TTC549 (cell line): ENCODE data around the gene ST6GALNAC3.

ENCODE experiments used
- FAIRE-seq: peaks from 2 replicates; lab custom pipeline; 2012; peaks lifted over from hg19 to GRCh38; lab: Jason Lieb, UNC

Gene ST6GALNAC3

DNA sequence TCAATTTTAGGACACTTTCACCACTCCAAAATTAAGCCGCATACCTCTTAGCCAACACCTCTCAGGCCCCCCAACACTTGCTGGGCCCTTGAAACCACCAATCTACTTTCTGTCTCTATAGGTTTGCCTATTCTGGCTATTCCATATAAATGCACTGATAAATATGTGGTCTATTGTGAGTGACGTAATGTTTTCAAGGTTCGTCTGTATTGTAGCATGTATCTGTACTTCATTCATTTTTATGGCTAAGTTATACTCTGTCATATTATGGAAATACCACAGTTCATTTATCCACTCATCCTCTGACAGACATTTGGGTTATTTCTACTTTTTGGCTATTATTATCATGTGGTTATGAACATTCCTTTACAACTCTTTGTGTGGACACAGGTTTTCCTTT, 432.8 kb downstream of the ST6GALNAC3 start:
- no peak for FAIRE-seq

DNA sequence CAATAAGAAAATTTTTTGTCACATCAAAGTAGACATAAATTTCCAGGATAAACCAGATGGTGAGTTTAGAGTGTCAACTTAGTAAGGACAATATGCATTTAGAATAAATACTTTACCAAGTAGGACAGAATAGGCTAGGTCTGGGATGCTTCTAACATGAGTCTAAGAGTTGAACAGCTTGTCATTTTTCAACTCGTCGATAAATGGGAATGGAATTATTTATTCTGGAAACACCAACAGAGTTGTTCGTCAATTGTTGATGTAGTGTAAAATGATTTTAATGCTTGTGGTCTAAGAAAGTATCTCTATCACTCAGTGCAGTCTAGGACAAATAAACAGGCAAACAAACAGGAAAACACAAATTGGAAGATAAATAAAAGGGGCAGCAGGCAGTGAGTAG, 434.3 kb downstream of the ST6GALNAC3 start:
- no peak for FAIRE-seq

DNA sequence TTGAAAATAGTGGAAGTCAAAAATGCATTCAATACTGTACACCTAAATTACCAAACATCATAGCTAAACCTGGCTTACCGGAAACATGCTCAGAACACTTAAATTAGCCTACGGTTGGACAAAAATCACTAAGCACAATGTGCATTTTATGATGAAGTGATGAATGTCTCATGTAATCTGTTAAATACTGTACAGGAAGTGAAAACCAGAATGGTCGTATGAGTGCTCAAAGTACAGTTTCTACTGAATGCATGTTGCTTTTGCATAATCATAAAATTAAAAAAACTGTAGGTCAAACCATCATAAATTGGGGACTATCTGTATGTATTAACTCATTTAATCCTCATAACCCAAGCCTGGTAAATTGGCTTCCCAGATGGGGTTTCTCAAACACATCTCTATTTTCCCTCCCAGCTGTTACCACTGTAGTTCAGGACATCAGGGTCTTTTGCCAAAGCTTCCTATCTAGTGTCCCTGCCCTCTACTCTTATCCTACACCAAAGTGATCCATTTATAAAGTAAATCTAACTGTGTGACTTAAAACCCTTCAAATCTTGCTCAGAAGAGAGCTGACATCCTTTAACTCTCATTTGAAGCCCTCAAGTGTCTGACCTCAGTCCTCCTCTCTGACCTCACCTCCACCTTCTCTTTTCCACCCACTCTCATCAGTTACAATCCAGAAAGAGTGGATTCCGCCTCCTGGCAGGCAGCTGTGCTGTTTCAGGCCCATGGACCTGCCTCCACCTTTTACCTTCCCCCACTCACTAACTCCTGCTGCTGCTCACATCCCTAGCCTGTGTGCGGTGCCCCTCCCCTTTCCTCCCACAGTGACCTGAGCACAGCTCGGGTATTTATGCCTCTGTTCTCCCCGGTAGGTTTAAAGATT, 436.4 kb downstream of the ST6GALNAC3 start:
- FAIRE-seq = no peak

DNA sequence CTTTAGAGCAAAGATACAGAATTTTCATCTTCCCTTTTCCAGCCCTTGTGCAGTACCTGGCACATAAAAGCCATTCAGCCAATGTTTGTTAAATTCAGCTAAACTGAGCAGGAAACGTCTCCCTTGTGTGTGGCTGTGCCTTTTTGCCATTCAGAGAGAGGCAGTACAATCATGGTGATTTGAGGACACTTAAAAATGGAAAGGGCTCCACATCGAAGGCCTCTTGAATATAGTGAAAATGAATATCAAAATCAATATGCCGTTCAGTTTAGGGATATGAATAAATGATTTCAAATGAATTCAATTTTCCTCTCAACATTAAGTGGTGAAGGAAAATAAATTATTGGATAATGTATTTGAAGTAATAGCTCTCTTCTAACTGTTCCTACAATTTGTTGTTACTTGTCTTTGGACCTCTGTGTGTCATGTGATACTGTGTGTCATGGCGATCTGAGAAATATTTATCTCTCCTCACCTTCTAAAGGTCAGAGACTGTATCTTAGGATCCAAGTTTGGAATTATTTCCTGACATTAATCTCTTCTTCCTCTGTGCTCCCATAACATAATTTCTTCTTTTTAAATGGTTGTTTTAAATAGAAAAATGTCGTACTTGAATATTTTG, 437.1 kb downstream of the ST6GALNAC3 start:
- no peak for FAIRE-seq

DNA sequence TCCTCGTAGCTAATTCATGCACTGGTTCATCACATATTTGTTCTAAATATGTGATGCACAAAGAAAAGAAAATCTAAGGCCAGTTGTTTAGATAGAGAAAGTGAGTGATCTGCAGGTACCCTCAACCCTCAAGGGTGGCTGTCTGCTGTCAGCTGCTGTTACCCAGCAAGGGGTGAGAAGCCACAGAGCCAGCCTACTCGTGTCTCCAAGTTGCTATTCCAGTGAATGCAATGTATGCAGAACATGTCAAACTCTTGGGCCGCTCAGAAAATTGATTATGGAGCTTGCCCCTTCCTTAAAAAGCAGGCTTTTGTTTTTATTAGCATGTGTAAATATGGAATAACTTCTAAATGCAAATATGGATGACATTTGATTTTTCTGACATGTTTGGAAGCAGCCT, 456.4 kb downstream of the ST6GALNAC3 start:
- FAIRE-seq = no peak

DNA sequence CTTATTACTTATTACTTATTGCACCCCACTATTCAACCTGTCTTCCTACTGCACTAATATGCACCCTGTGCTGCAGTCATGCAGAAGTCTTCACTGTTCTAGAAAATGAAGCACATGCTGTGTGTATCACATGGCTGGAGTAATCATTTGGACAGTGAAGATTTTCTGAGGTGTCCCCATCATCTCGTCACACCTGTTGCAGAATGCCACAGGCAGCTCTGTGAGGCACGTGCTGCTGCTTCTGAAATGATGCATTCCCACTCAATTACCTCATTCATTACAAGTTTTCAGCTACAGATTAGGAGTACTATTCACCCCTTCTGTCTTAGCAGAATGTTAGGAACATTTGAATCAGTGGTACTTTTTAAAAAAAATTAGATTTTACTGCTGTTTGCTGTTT, 467.1 kb downstream of the ST6GALNAC3 start:
- no peak for FAIRE-seq

DNA sequence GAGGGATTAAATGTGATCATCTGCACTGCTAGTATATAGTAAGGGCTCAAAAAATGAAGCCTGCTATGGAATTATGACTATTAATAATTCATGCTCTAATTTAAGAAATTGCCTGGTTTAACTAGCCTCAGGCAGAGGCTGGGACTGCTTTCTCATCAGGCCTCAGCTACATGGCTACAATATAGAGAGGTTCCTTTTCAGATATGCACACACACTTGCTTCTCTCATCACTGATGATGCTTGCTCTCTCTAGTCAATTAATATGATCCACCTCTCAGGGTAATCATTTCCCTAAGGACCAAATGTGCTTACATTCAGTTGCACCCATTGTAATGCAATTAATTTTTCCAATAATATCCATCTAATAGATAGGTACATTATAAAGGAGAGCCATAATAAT, 467.8 kb downstream of the ST6GALNAC3 start:
- no peak for FAIRE-seq

DNA sequence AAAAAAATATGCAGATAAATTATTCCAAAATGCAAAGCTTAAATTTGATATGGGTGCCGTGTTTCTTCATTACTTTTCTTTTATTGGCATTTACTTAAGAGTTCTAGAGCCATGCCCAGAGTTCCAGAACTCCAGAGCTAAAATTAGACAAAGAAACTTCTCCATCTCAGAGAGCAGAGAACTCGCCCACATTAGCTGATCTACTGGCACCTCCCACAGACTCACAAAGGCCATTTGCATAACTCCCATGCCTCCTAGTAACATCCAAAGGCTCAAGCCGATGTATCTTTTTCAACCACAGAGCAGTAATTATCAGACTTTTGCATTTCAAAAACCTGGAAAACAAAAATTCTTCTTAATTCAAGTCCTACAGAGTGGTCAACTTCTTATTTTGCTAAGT, 468.9 kb downstream of the ST6GALNAC3 start:
- FAIRE-seq = no peak

DNA sequence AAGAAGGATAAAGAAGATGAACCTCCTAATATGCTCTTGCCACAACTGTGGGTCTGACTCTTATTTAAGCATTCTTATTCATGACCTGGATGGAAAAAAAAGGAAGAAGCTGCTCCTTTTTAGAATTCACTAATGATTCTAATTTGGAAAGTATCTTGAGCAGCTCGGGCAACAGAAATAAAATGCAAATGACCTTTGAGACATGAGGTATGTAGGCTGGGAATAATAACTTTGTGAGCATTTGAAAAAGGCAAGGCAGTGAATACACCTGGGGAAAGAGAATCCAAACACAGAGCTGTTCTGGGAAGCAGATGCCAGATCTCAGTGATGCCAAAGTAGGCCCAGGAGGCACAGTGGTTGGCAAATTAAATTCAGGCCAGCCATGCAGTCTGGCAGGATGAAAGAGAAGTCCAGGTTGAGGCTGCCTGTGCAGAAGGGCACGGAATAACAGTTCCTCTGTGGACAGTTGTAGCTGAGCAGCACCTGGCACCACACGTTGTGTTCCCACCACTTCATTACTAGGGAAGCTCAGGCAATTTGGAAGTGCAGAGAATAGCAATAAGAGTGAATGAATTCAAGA, 471.9 kb downstream of the ST6GALNAC3 start:
- FAIRE-seq = no peak

DNA sequence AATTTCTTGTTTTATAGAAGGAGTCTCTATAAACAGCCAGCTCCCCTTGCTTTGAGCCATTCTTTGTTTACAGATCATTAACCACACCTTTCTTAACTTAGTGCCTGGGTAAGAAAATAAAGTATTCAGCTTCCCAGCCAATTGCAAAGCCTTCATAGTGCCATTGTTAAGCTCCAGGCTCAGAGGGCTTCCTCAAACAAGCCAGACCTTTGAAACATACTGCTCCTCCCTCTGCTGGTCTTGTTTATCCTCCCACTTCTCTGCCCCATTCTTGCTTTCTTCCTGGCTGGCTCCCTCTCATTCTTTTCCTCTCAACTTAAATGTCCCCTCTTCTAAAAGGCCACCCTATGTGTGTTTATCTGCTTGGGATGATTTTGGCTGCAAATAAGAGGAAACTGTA, 473.4 kb downstream of the ST6GALNAC3 start:
- no peak for FAIRE-seq

DNA sequence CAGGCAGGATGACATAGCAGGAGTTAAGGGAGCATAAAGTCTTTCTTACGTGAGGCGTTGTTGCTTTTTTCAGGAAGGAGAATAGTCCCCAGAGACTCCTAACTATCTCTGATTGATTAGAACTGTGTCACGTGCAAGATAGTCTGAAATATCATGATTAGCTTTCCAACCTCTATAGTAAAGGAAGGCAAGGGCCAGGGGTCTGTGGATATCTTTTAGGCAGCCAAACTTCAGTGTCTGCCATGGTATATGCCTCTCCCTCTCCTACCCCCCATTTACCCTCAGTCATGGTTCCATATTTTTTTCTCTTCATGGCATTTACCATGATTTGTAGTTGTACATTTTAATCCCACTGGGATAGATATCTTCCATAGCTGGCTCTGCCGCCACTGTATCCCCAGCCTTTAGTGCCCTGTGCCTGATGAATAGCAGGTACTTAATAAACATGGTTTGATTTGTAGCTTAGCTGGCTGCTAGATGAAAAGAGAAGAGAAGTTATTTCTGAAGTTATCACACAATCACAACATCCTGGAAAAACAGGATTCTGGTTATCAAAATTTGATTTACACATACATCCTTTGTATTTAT, 474.1 kb downstream of the ST6GALNAC3 start:
- no peak for FAIRE-seq

DNA sequence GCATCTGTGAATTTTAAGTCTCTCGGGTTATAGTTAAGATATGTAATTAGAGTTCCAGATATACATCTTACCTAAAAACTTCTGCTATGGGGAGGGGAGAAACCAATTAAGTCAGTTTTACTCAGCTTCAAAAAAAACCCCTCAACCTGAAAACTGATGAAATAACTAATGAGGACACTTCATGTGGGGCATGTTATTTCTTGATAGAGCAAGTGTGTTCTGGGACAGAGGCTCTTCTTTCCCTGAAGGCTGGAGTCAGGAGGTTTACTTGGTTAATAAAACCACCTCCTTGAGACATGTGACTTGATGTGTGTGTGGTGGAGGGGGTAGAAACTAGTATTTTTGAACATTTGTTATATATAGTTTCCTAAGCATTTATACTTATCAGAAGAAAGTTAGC, 479.7 kb downstream of the ST6GALNAC3 start:
- no peak for FAIRE-seq

DNA sequence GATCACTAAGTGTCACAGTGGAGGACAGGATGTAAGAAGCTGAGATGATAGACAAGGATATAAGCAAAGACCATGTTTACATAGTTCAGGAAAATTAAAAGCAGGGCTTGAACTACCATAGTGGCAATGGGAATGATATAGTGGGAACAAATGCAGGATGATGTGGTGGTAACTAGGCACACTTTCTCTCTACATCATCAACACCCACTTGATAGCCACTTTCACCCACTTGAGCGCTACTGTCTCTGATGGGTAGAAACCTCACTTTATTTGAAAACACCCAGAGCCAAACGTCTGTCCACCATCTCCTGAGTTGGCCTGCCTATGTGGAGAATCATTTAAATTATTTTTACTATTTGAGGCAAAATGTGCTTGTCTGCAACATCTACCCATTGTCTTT, 487.7 kb downstream of the ST6GALNAC3 start:
- FAIRE-seq = no peak

DNA sequence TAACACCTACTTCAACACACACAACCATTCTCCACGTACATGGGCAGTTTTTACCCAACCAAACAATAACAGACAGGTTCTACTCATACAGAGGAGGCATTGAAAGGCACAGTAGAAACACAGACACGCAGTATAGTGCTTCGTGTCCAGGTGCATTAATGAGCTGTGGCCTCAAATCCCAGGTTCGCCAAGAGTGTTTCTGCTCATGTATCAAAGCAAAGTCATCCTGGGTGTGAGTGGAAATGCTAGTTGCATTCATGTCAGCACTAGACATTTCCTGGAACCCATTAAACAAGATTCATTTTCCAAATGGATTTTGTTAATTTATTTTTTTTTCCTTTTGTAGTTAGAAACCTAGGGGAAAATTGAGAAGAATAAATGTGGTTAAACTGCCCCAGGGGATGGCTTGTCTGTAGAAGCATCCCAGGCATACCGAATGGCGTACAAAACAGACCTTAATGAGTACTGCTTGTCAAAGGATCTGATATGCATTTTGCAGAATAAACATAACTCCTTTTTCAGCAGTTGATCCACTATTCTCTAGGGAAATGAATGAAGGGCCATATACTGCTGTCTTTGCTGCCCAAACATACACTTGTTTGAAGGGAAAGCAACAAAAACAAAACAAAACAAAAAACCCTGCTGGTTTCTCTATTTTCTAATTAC, 494.2 kb downstream of the ST6GALNAC3 start:
- no peak for FAIRE-seq

DNA sequence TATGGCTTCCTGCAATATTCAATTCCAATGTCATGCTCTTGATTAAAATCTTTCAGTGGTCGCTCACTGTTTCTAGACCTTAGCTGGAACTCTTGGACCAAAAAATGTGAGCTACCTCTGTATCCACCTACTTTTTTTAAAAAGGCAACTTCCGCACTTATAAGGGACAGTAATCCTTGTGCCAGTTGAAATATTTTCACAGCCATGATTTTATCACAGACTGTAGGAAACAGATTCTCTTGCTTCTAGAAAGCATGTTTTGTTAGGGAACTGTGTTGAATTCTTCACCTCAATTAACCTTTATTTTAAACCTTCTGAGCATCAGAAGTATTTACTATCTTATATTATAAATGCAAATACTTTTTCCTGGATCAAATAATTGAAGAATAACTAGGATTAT, 496.7 kb downstream of the ST6GALNAC3 start:
- no peak for FAIRE-seq

DNA sequence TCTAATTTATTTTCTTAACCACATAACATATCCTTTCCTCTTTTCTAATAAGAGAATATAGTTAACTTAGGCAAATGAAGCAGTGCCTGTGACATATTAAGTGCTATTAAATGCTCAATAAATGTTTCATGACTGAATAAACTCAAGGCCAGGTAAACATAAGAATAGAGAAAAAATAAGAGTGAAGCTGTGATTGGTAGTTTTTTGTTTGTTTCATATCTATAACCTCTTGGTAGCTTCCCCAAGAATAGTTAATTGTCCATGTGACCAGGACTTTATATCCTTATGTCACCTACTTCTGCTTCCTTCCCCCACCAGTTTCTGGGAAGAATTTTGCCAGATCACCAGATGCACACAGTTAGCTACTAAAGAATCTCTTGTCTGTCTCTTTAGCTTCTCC, 497.7 kb downstream of the ST6GALNAC3 start:
- FAIRE-seq = no peak

DNA sequence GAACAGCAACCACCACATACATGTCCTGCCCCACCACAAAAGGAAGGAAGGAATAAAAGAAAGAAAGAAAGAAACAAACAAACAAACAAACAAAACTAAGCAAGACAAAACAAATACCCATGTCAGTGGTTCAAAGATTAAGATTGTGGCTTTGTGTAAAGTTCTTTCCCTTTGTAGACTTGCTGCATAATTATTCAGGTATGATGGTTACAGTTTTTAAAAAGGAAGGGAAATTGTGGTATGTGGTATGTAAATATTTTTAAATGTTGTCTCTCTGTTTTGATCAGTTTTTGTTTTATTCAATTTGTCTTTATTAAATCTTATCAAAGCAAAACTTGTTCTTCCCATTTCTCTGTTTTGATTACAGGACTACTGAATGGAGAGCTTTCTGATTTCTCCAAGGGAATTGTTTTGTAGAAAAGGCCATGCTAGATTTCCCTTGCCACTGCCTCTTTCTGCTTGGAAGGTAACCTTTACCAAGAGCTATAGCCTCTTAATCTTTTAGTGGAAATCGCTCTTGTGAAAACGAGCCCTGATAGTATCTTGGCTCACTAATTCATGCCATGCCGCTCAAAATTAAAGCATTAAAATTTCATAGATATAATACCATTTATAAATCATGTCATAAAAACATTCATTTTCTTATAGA, 502.5 kb downstream of the ST6GALNAC3 start:
- no peak for FAIRE-seq

DNA sequence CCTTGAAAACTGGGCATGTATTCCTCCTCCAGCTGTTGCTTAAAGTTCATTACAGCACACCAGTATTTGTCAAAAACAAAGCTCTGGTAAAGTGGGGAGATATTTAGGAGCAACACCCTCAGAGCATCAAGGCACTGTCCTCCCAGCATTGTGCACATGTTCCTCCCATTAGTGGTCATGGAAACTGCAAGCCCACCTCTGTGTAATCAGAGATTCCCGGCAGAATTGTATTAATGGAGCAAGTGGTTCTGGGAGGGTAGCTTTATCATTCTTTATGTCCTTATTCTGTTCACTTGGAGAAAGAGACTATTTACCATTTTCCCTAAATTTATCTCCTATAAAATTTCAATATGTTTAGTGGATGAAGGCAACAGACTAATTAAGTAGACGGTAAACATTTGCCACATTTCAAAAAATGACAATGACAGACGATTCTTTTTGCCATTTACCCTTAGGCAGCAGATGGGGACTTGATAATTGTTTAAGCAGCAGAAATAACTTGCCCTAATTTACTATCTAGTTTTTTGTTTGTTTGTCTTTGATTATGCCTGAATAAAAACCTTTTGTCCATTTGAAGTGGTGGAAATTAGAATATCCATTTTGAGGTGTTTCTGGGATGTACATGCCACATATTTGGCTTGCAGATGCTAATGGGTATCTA, 503.1 kb downstream of the ST6GALNAC3 start:
- FAIRE-seq = no peak

DNA sequence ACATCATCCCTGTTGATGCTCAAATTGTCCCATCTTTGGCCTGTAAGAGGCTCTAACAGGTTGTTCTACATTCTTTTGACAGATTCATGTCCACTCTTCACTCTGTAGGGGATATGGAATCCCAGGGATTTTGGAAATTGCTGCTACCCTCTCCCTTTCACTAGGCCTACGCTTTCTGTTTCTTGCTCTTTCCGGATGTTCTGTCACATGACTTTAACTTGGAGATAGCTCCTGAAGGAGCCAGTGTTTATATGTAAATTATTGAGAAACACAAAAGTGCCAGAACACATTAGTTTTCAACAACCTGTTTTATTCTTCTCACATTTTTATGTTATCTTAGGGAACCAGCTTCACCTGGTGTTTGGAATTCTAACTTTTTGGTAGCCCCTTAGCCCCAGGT, 505.7 kb downstream of the ST6GALNAC3 start:
- no peak for FAIRE-seq

DNA sequence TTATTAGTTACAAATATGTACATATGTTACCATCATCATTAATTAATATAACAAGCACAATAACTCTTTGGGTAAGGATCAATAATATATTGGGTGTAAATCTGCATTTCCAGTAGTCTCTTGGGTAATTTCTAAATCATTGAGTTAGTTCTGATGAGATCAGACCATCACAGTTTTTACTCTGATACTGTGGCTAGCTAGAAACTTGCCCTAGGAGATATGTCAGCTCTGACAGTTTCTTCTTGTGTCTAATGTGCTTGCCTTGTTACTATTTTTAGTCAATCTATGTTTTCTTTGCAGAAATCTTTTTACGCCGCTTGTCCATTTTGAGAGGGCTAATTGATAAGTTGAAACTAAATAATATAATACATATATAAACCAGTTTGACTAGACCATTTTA, 507.2 kb downstream of the ST6GALNAC3 start:
- FAIRE-seq = no peak

DNA sequence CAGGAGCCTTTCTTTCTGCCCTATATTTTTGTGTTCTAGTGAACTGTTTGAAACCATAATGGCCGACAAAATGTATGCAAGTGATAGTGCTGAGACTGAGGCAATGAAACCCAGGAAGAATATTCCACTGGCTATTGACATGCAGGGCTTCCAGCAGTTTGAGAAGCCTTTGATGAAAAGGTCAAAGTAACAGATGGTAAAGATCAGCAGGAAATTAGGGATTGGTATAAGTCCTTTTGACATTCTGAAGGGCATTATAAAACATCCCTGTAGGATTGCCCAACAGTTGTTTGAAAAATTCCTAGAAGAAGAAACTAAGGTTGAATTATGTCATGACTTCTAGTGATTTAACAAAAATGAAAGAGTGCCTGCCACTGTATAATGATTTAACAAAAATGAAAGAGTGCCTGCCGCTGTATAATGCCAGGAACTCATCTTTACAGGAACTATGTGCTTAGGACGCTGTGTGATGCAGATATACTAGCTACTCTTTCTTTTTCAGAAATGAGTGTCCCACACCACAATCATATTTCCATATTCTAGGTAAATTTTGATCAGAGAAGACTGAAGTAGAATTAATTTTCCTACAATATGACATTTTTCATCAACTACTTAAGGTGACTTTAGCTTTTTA, 508.8 kb downstream of the ST6GALNAC3 start:
- no peak for FAIRE-seq
